HepG2 (cell line): Measurements from ENCODE around the gene PSMD1. TPM values are rescaled to one million over a fixed set of nuclear protein-coding genes. Genes with fewer than 3 reads are reported as not detected.

Experiments used
- AHR ChIP-seq: IDR thresholded peaks from 2 replicates; pipeline ENCODE4 v1.6.1; 2018; ENCODE audit warnings: missing genetic modification reagents, missing compliant biosample characterization
- KAT7 ChIP-seq: IDR thresholded peaks from 2 replicates; pipeline ENCODE4 v1.6.1; 2018; ENCODE audit warnings: borderline replicate concordance, missing compliant biosample characterization
- KDM6A ChIP-seq: IDR thresholded peaks from 2 replicates; pipeline ENCODE4 v1.6.1; 2016; ENCODE audit warnings: low read depth
- NR2F6 ChIP-seq, 2 experiments: IDR thresholded peaks; 2 replicates each; pipeline ENCODE4 v1.6.1; 2016; ENCODE audit warnings: antibody characterized with exemption in 1 of 2, mild to moderate bottlenecking in 1 of 2
- RXRB ChIP-seq: IDR thresholded peaks from 2 replicates; pipeline ENCODE4 v1.6.1; 2016; ENCODE audit warnings: borderline replicate concordance, missing genetic modification reagents, missing compliant biosample characterization
- TOE1 ChIP-seq: sonication (generic); formaldehyde crosslinking; IDR thresholded peaks from 2 replicates; pipeline ENCODE4 v1.4.0; 2020; ENCODE audit warnings: mild to moderate bottlenecking, missing genetic modification reagents
- USF2 ChIP-seq, 2 experiments: sonication (generic) in 1 of 2; formaldehyde crosslinking in 1 of 2; IDR thresholded peaks; 2 replicates each; pipeline versions ENCODE4 v1.5.1 to v1.6.1; 2011 to 2020; ENCODE audit warnings: borderline replicate concordance in 1 of 2, low read depth in 1 of 2, low read length in 1 of 2, mild to moderate bottlenecking in 1 of 2, missing genetic modification reagents in 1 of 2, moderate library complexity in 1 of 2
- ZNF234 ChIP-seq: sonication (generic); formaldehyde crosslinking; conservative IDR thresholded peaks from 2 replicates; pipeline ENCODE4 v1.5.1; 2020; ENCODE audit warnings: mild to moderate bottlenecking, missing genetic modification reagents
- ZNF503 ChIP-seq: sonication (generic); formaldehyde crosslinking; IDR thresholded peaks from 2 replicates; pipeline ENCODE4 v1.4.0; 2020; ENCODE audit warnings: missing genetic modification reagents
- ZNF512B ChIP-seq: sonication (generic); formaldehyde crosslinking; IDR thresholded peaks from 2 replicates; pipeline ENCODE4 v1.5.1; 2020; ENCODE audit warnings: missing genetic modification reagents, mild to moderate bottlenecking, borderline replicate concordance
- ZNF629 ChIP-seq: sonication (generic); formaldehyde crosslinking; conservative IDR thresholded peaks from 2 replicates; pipeline ENCODE4 v1.5.0; 2020; ENCODE audit warnings: missing genetic modification reagents
- ZNF746 ChIP-seq: sonication (generic); formaldehyde crosslinking; IDR thresholded peaks from 2 replicates; pipeline ENCODE4 v1.8.0; 2022; ENCODE audit warnings: mild to moderate bottlenecking, missing genetic modification reagents
- ZNF781 ChIP-seq: sonication (generic); formaldehyde crosslinking; IDR thresholded peaks from 2 replicates; pipeline ENCODE4 v1.5.1; 2020; ENCODE audit warnings: borderline replicate concordance, mild to moderate bottlenecking, missing genetic modification reagents; ENCODE audit errors: not compliant biosample characterization
- ZSCAN20 ChIP-seq: sonication (generic); formaldehyde crosslinking; IDR thresholded peaks from 2 replicates; pipeline ENCODE4 v1.4.0; 2020; ENCODE audit warnings: missing genetic modification reagents, mild to moderate bottlenecking, borderline replicate concordance
- polyA plus RNA-seq, 8 experiments: library from polyadenylated mRNA; depleted of rRNA in 3 of 8; stranded (reverse) in 7 of 8; unstranded in 1 of 8; fragments of >200 nt; fragmentation: Illumina TruSeq in 4 of 8; extraction: Trizol in 4 of 8; gene quantifications; 2 replicates each; pipeline versions ENCODE4 v1.2.1 to v1.2.3, GENCODE V29; 2011 to 2016; ENCODE audit warnings: low read depth in 4 of 8, missing spikeins in 1 of 8, mixed read lengths in 1 of 8; ENCODE audit not compliant: insufficient read depth in 1 of 8
- total RNA-seq, 5 experiments: library from RNA; depleted of rRNA; stranded (reverse); fragments of >200 nt; fragmentation: Illumina TruSeq; extraction: Trizol; gene quantifications; 2 replicates each; pipeline ENCODE4 v1.2.3, GENCODE V29; 2016; ENCODE audit warnings: low read depth in 1 of 5

Gene PSMD1
- total and polyA plus RNA-seq, 2 of the 13 experiments (the other 11 are each of a cell fraction or from before 2014, with no cell fraction given): 136 to 191 TPM

- TF ChIP-seq ZNF503 (CRISPR knock-in tag): peak; percentile 98
- peak; percentile 16 for TF ChIP-seq ZNF781
- TF ChIP-seq NR2F6 (IDR thresholded peaks at IDR 0.05): peak; percentile 97
- TF ChIP-seq NR2F6 (CRISPR knock-in tag; IDR thresholded peaks at IDR 0.05): peak; percentile 99
- peak; percentile 96 for TF ChIP-seq TOE1
- peak; percentile 99 for TF ChIP-seq RXRB
- no peak; the same call in 1 of the 2 replicates for TF ChIP-seq KAT7 (CRISPR knock-in tag)
- TF ChIP-seq ZNF234: no peak
- TF ChIP-seq ZNF746: peak; percentile 90
- TF ChIP-seq AHR (CRISPR knock-in tag): no peak; the same call in none of the 2 replicates
- peak; percentile 97; the same call in 1 of the 2 replicates for TF ChIP-seq ZNF512B (CRISPR knock-in tag)
- TF ChIP-seq ZNF629 (CRISPR knock-in tag): peak; percentile 87
- peak; percentile 93; the same call in 1 of the 2 replicates for TF ChIP-seq ZSCAN20 (CRISPR knock-in tag)
- 0 out of 2 replicates have a peak, but pooled peaks have one; percentile 10 for TF ChIP-seq USF2 (IDR thresholded peaks at IDR 0.05; ENCODE audit: low read depth, low read length)
- no peak for TF ChIP-seq USF2 (CRISPR knock-in tag; IDR thresholded peaks at IDR 0.05; ENCODE audit: borderline replicate concordance)
- TF ChIP-seq KDM6A: peak; percentile 100
Measured at GRCh38 chr2:231050018-231050901, 6.4 kb upstream of the PSMD1 start (continued).
